Activated CD8-positive, alpha-beta memory T cell treated with anti-CD3 and anti-CD28 coated beads, Interleukin-2, amount 50 U/mL, for 24 hours (primary cell): Measurements from ENCODE around the gene EMP1.
"Not testable (repeated sequence)": the region's sequence is repeated elsewhere in the genome, so short reads cannot be mapped to it uniquely, and the experiment has no call there.

Source experiments
- DNase-seq: peaks from one replicate; pipeline ENCODE4 v3.0.0-alpha.2; 2020; ENCODE audit errors: extremely low read depth

EMP1 gene

DNA sequence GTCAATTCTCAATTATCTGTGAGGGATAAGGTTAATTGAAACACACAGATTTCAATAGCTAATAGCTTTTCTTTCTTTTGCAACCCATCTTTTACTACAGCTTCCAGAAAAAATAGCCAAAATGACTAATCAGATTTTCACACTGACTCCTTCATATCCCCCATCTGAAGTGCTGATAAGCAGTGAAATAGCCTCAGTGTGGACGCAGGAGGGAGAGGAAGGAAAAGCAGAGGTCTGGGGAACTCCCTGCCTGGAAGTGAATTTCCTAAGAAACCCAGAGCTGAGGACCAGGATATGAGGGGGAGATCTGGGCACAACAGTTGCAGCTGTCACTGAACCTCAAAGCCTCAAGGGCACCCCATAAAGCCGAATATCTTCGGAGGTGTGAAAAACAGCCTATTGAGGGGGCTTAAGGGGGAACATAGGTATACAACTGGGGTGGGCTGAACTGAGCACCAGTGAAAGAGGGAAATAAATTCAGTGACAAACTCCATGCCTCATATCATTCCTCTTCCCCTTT lies 60.9 kb downstream of the EMP1 start:
- DNase-seq: no peak

DNA sequence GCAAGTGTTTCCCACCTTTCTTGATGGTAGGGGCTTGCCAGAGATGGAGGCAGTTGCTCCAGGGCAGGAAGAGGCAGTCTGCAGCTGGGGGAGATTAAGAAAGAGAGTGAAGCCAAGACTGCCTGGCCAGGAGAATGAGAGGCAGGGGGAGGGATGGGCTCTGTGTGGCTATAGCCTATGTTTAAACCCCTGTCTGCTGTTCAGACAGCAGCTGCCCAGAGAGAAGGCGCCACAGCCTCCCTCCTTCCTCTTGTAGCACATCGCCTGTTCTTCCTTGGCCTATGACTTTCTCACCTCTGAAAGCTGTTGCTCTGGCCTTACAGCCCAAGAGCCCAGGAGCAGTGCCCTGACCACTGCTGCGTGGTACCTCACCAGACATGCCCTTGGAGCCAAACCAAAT lies 61.7 kb downstream of the EMP1 start:
- no peak for DNase-seq

DNA sequence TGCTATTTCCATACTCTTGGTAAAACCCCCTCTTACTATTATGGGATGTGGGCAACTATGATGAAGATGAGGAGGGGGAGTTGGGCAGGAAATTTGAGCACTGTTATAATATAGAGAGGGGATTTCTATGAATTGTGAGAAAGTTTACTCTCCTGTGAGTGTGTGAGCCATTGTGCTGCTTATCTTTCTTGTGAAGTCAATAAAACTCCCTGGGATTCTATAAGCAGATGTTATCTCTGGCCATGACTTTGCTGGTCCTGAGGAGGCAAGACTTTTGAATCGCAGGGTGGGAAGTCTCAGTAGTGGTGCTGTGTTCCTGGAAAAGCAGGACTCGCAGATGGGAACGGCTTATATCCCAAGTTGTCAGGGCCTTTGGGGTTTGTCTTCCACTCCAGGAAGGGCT lies 62.2 kb downstream of the EMP1 start:
- no peak for DNase-seq

DNA sequence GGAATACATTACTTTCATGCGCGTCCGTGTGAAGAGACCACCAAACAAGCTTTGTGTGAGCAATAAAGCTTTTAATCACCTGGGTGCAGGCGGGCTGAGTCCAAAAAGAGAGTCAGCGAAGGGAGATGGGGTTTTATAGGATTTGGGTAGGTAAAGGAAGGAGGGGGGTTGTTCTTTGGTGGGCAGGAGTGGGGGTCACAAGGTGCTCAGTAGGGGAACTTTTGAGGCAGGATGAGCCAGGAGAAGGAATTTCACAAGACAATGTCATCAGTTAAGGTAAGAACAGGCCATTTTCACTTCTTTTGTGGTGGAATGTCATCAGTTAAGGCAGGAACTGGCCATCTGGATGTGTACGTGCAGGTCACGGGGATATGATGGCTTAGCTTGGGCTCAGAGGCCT lies 63.1 kb downstream of the EMP1 start:
- not testable (repeated sequence) for DNase-seq

DNA sequence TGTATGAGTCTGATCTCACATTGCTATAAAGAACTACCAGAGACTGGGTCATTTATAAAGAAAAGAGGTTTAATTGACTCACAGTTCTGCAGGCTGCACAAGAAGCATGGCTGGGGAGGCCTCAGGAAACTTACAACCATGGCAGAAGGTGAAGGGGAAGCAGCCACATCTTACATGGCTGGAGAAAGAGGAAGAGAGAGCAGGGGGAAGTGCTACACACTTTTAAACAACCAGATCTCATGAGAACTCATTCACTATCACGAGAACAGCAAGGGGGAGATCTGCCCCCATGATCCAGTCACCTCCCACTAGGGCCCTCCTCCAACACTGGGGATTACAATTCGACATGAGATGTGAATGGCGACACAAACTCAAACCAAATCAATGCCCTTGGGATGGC lies 71.3 kb downstream of the EMP1 start:
- DNase-seq: not testable (repeated sequence)

DNA sequence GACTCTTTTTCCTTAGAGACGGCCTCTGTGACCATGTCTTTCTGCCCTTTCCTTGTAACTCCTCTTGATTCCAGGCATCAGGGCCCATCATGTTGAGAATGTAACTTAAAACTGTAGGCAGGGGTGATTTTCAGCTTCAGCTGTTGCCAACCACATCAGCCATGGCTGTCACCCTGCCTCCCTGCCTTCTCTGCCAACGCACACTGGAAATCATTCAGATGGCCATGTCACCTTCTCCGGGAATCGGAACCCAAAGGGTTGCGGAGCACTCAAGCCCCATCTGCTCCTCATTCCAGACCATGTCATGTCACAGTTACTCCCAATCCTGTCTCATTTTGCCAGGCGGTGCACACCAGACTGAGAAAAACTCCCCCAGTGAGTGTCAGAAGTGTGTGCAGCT lies 72.1 kb downstream of the EMP1 start:
- no peak for DNase-seq
